HG02973 (cell line): ENCODE data around the gene LTF.

Experiments used
- ATAC-seq: cut with Tn5 transposase; IDR thresholded peaks from one replicate; pipeline ENCODE4 v1.9.1; 2021; ENCODE audit warnings: moderate library complexity; ENCODE audit not compliant: unreplicated experiment

Gene LTF

GRCh38 chr3:46470831-46471230 lies 6.1 kb upstream of the LTF start:
- ATAC-seq, result no peak

- no peak for ATAC-seq
Measured at GRCh38 chr3:46469680-46470357, 5.1 kb upstream of the LTF start.

GRCh38 chr3:46468753-46469600 lies 4.3 kb upstream of the LTF start:
- ATAC-seq, result no peak

- no peak for ATAC-seq
Measured at GRCh38 chr3:46467562-46467961, 2.9 kb upstream of the LTF start.

GRCh38 chr3:46466871-46467403 lies 2.2 kb upstream of the LTF start:
- no peak for ATAC-seq

GRCh38 chr3:46466273-46466672 lies 1.6 kb upstream of the LTF start:
- ATAC-seq, result no peak

- ATAC-seq, result no peak
Measured at GRCh38 chr3:46465196-46465520, 453 bp upstream of the LTF start.

- ATAC-seq, result no peak
Measured at GRCh38 chr3:46463868-46464241, 850 bp downstream of the LTF start.

- no peak for ATAC-seq
Measured at GRCh38 chr3:46463120-46463867, 1.4 kb downstream of the LTF start.

GRCh38 chr3:46462511-46462910 lies 2.2 kb downstream of the LTF start:
- no peak for ATAC-seq

GRCh38 chr3:46462111-46462510 lies 2.6 kb downstream of the LTF start:
- ATAC-seq, result no peak

- ATAC-seq, result no peak
Measured at GRCh38 chr3:46460051-46460450, 4.7 kb downstream of the LTF start.

- ATAC-seq, result no peak
Measured at GRCh38 chr3:46456118-46456517, 8.6 kb downstream of the LTF start.

- no peak for ATAC-seq
Measured at GRCh38 chr3:46455231-46456115, 9.2 kb downstream of the LTF start.

- no peak for ATAC-seq
Measured at GRCh38 chr3:46454606-46455005, 10.1 kb downstream of the LTF start.

- no peak for ATAC-seq
Measured at GRCh38 chr3:46454209-46454595, 10.5 kb downstream of the LTF start.

GRCh38 chr3:46453526-46454208 lies 11.0 kb downstream of the LTF start:
- no peak for ATAC-seq

GRCh38 chr3:46449755-46450552 lies 14.8 kb downstream of the LTF start:
- no peak for ATAC-seq

- ATAC-seq, result no peak
Measured at GRCh38 chr3:46448721-46449120, 16.0 kb downstream of the LTF start.
